NCI-H526 (cell line): ENCODE measurements around the gene MSX2.

Experiments
- DNase-seq, 2 experiments: peaks; one replicate each; lab custom pipeline; 2025; lab: John Stamatoyannopoulos, UW

MSX2 gene

DNA sequence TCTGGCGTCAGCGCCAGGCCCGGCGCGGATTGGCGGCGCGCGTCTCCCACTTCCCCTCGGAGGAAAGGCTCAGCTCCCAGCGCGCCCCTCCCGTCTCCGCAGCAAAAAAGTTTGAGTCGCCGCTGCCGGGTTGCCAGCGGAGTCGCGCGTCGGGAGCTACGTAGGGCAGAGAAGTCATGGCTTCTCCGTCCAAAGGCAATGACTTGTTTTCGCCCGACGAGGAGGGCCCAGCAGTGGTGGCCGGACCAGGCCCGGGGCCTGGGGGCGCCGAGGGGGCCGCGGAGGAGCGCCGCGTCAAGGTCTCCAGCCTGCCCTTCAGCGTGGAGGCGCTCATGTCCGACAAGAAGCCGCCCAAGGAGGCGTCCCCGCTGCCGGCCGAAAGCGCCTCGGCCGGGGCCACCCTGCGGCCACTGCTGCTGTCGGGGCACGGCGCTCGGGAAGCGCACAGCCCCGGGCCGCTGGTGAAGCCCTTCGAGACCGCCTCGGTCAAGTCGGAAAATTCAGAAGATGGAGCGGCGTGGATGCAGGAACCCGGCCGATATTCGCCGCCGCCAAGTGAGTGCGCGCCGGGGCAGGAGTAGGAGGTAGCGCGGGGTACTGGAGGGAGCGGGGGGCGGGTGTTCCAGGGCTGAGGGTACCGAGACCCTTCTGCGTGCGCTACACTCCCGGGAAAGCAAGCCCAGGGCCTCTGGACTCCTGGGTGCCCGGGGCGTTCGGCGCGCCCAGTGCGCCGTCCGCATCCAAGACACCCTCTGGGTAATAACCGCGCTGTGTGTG lies at the start of gene MSX2:
TSS of gene MSX2 (plus strand) at position 99 of the 777 bp plus-strand sequence. CDS start at position 177, 78 bp downstream.
- DNase-seq, result peak; percentile 33 to 83

GRCh38 chr5:174675110-174675509 lies 49.3 kb upstream of the MSX2 start:
- no peak for DNase-seq

GRCh38 chr5:174675916-174676315 lies 48.5 kb upstream of the MSX2 start:
- no peak for DNase-seq

DNA sequence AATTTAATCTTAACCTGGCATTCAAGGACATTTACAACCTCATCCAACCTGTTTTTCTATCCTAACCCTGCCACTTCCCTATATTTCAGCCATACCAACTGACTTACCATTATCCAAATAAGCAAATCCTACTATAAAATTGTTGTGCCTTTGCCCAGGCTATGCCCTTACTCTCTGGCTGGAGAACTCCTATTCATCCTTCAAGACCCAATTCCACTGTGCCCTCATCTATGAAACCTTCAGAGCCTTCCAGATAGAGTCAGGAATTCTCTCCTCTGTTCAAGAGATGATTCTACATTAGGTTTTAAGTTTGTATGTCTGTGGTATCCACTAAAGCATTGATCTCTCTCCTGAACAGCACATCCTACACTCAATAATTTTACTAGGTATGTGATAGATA lies 46.3 kb upstream of the MSX2 start:
- DNase-seq, result no peak

GRCh38 chr5:174680901-174681565 lies 43.3 kb upstream of the MSX2 start:
- no peak for DNase-seq

DNA sequence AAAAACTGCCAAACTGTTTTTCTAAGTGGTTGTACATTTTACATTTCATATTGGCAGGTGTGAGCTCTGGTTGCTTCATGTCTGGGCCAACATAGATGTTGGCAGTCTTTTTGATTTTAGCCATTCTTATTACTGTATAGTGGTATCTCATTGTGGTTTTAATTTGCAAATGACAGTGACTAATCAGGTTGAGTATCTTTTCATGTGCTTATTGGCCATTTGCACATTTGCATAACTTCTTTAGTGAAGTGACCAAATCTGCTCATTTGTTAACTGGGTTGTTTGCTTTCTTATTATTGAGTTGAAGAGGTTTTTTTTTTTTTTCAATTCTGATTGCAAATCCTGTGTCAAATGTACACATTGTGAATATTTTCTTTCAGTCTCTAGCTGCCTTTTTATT lies 36.9 kb upstream of the MSX2 start:
- peak; percentile 9 to 24 for DNase-seq

DNA sequence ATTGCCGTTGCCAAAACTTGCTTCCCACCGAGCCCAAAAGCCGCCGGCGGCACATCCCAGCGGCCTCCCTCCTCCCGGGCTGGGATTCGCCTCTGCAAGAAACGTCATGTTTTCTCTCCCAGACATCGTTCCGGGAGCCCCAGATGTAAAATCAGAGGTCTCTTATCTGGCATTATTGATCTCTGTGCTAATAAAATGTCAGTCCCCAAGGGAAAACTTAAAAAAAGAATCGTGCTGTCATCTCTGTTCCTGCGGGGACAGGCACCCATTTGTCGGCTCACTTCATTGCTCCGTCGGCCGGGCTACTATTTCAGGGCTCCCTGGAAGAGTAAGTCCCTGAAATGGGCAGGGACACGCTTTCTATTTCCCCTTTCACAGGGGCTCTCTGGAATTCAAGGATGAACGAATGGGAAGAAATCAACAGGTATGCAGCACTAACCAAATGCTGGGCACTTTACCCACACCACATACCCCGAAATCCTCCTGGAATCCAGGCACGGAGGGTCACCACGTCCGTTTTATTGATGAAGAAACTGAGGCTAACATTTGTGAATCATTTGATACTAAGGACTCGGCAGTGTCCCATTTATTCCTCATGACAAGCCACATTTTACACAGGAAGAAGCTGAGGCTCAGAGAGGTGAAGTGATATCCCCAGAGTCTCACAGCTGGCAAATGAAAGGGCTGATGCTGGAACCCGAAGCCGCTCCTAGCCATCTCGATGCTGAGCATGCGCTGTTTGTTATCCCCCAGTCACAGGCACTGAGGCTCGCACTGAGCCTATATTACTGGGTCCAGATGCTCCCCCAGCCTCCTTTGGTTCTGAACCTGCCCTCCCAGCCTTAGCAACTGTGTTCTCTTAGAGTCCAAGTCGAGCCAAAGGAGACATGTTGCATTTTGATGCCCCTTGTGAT lies 35.7 kb upstream of the MSX2 start:
- peak in 1 of 2 experiments; percentile 6 for DNase-seq

GRCh38 chr5:174690271-174690670 lies 34.1 kb upstream of the MSX2 start:
- DNase-seq, result no peak

DNA sequence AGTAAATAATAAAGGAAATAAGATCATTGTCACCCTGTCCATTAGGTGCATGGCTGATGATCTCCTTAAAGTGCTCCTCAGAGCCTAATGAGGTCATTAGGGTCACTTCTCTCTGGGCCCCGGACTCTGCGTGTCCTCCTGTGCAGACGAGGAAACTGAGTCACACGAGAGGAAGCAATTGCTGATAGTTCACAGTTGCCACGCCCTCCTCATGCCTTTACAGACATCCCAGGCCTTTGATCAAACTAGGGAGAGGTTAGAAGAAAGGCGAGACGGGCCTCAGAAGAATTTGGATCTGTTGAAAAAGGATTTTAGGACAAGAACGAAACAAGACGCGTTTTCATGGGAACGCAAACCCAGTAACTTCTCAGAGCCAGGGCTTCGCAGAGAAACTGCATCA lies 32.0 kb upstream of the MSX2 start:
- DNase-seq, result no peak

DNA sequence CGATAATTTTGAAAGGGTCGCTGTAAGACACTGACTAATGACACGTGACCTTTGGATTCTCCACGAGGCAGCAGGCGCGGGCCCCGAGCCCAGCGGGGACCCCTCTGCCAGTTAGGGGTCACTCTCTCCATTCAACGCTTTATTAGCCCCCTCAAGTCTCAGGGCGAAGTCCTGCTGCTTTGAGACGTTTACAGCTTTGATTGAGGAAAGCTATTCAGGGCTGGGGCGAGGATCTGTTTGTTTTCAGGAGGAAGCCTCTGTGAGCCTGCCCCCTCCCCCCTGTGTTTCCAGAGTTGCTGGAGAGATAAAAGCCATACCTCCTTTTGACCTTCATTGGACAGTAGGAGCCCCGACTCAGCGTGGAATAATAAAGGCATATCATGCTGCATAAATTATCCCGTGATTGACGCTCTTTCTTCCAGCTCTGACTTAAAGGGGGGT lies 31.4 kb upstream of the MSX2 start:
- DNase-seq, result peak in 1 of 2 experiments; percentile 3

GRCh38 chr5:174693697-174694385 lies 30.5 kb upstream of the MSX2 start:
- DNase-seq, result no peak

DNA sequence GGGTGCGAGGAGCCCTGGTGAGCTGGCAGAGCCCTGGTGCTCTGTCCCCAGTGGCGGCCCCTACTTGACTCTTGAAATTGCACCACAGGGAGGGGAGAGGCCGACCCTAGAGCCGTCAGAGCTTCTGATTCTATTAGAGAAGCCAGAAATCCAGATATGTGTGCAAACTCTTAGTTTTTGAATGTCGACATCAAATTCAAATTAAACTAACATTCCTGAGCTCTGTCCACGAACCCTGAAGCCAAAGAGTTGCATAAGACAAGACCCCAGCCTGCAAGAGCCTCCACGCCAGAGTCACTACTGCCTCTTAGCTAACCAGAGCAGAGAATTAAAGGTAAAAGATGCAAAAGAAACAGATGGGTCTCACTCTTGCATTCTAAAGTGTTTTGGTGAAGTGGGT lies 29.8 kb upstream of the MSX2 start:
- DNase-seq, result no peak

DNA sequence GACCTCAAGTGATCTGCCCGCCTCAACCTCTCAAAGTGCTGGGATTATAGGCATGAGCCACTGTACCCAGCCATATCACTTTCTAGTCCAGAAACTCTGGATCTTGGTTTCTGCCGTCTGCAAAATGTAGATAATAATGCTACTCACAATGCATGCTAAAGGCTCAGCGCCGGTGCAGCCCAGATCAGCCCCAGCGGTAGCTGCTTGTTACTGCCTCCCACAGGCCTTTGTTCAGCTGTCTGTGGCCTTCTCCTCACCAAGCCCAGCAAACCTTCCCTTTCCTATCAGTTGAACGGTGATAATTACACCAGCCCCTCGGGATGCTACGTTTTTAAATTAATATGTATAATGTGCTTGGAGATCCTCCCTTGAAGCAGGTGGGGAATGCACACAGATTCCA lies 26.2 kb upstream of the MSX2 start:
- peak in 1 of 2 experiments; percentile 25 for DNase-seq

GRCh38 chr5:174699131-174699530 lies 25.3 kb upstream of the MSX2 start:
- peak; percentile 75 to 82 for DNase-seq

GRCh38 chr5:174706997-174707572 lies 17.3 kb upstream of the MSX2 start:
- no peak for DNase-seq

DNA sequence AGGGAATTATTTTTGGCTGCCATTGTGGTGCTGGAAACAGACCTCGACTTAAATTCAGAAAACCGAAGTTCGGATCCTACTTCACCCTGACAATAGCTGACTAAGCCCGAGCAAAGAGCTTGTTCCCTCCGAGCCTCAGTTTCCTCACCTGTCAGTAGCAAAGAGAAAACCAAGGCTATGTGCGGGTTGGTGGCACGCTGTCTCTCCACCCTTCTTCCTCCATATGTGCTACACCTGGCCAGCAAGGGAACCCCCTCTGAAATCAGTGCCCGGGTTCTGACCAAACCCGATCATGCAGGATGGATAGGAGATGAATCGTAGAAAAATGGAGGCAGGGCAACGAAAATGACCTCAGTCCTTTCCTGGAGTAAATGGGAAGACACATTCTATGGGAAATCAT lies 16.7 kb upstream of the MSX2 start:
- DNase-seq, result no peak

DNA sequence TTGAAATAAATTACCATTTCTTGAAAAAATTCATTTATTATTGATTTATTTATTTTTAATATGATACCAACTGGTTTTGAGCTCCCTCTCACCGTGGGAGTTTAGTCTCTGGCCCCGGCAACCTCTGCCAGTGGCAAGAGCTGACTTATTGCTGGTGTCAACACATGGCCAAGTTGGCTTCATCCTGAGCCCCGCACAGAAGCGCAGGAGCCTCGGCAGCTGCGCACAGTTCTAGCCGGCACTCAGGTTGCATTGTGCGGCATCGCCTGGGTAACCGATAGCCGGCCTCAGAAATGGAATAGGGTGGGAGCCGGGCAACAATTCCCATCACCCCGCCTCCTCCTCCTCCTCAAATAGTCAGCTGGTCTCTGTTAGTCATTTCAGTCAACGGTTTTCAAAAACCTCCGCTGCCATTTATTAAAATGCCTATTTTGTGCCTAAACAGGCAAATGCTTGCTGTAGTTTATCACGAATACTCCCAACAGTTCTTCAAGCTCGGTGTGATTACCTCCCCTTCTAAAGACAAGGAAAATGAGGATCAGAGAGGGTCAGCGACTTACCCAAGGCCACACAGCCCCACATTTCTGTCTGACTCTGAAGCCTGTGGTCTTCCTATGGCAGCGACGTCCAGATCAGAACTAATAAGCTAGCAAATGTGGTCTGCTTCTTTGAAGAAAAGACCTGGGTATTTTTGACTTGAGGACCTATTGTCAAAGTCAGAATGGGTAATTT lies 15.7 kb upstream of the MSX2 start:
- no peak for DNase-seq

DNA sequence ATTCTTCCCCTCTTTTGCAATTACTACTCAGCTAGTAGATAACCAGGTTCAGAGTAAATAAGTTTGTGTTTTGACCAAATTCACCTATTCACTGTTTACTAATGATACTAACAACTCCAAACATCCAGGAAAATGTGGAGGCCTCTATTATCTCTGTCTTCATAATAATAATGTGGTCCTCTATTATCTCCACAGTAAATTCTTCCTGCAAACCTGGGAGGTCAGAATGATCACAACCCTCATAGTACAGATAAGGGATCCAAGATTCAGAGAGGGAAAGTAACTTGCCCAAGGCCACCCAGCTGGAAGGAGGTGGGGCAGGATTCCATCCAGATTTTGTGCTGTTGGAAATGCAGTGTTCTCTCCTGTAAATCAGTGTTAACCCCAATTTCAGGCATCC lies 9.6 kb upstream of the MSX2 start:
- DNase-seq, result no peak

- DNase-seq, result no peak
Measured at GRCh38 chr5:174715804-174716203, 8.6 kb upstream of the MSX2 start.

DNA sequence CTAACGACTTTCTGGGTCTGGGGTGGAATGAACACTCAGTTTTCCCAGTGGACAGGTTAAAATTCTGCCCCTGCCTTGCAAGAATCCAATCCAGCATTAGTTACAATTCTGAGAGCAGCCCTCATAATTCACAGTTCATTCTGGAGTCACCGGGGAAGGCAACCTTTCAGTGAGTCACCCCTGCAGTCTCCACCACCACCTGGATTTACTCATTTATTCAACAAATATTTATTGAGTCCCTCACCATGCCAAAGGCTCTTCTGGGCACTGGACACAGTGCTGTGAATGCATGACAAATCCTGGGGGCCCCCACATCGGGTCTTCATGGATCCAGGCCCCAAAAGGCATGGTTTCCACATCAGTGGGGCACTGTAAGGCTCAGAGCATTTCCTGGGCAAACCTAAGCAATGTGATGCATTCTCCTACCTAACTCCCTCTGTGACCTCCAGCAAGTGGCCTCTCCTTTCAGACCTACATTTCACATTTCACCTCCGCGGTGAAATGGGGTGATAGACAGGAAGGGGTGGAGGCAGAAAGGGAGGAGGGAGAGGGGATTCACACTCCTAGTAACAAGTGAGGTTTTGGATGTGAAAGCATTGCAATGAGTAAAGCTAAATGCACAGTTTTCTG lies 6.4 kb upstream of the MSX2 start:
- DNase-seq, result no peak
